Neural crest cell (in vitro differentiated cells): Measurements from ENCODE around the gene PLPPR1. TPM values are rescaled to one million over a fixed set of nuclear protein-coding genes. Genes with fewer than 3 reads are reported as not detected.
A peak's percentile ranks its signal among the peaks of the same experiment; 100 is the strongest.

ENCODE experiments used
- DNase-seq: peaks from one replicate; pipeline ENCODE4 v3.0.0; 2021; ENCODE audit warnings: low read depth, mixed read lengths, low spot score
- H3K27ac Mint-ChIP-seq: one replicate; pipeline ENCODE4 v1.8.0; 2021; ENCODE audit warnings: mild to moderate bottlenecking, mixed read lengths; ENCODE audit not compliant: unreplicated experiment
- H3K27me3 Mint-ChIP-seq: 2 replicates; pipeline ENCODE4 v1.8.0; 2021; ENCODE audit warnings: low read depth, mild to moderate bottlenecking, mixed read lengths
- H3K36me3 Mint-ChIP-seq: 2 replicates; pipeline ENCODE4 v1.8.0; 2021; ENCODE audit warnings: low read depth, mild to moderate bottlenecking, mixed read lengths
- H3K4me1 Mint-ChIP-seq: 2 replicates; pipeline ENCODE4 v1.8.0; 2021; ENCODE audit warnings: mixed read lengths
- H3K4me3 Mint-ChIP-seq: one replicate; pipeline ENCODE4 v1.8.0; 2021; ENCODE audit warnings: mild to moderate bottlenecking, mixed read lengths
- H3K9me3 Mint-ChIP-seq: 2 replicates; pipeline ENCODE4 v1.8.0; 2021; ENCODE audit warnings: mixed read lengths
- CTCF ChIP-seq: fragments of 200-600 bp; sonication (generic); conservative IDR thresholded peaks from 2 replicates; pipeline ENCODE4 v1.5.0; 2021; ENCODE audit warnings: antibody characterized with exemption, mild to moderate bottlenecking
- total RNA-seq: library from RNA; stranded (reverse); gene quantifications from 2 replicates; pipeline ENCODE4 v1.2.1, GENCODE V29; 2021

The PLPPR1 gene
- total RNA-seq, 1 donor from 2014 or later: 4.7 TPM

GRCh38 chr9:101005246-101005645 is 23.3 kb upstream of the PLPPR1 start:
- no peak for TF ChIP-seq CTCF
- H3K9me3 Mint-ChIP-seq: no peaks in the 10 kb centered on the region
- no peaks in the 10 kb centered on the region for H3K4me1 Mint-ChIP-seq
- no peaks in the 10 kb centered on the region for H3K27me3 Mint-ChIP-seq
- no peak for DNase-seq
- H3K27ac Mint-ChIP-seq: no peak overlapping the region
- no peak overlapping the region for H3K4me3 Mint-ChIP-seq
- peaks cover 2% of the 10 kb centered on the region for H3K36me3 Mint-ChIP-seq

- no peak for DNase-seq
- no peak for TF ChIP-seq CTCF
- H3K4me3 Mint-ChIP-seq: no peak overlapping the region
- H3K4me1 Mint-ChIP-seq: no peaks in the 10 kb centered on the region
- H3K36me3 Mint-ChIP-seq: no peaks in the 10 kb centered on the region
- H3K9me3 Mint-ChIP-seq: no peaks in the 10 kb centered on the region
- H3K27ac Mint-ChIP-seq: no peak overlapping the region
- H3K27me3 Mint-ChIP-seq: no peaks in the 10 kb centered on the region
These were observed 14.0 kb upstream of the PLPPR1 start for GRCh38 chr9:101014566-101014965.

- Mint-ChIP-seq H3K27ac (no peak overlapping the region), H3K27me3 (peaks cover 2% of the 10 kb centered on the region), H3K36me3 (no peaks in the 10 kb centered on the region), H3K4me1 (no peaks in the 10 kb centered on the region), H3K9me3 (no peaks in the 10 kb centered on the region), H3K4me3 (no peak overlapping the region)
- DNase-seq: no peak
- no peak for TF ChIP-seq CTCF
These were observed 10.1 kb upstream of the PLPPR1 start for GRCh38 chr9:101018467-101018866.

GRCh38 chr9:101022704-101023103 is 5.8 kb upstream of the PLPPR1 start:
- Mint-ChIP-seq H3K4me3 (no peak overlapping the region), H3K4me1 (peaks cover 19% of the 10 kb centered on the region), H3K36me3 (no peaks in the 10 kb centered on the region), H3K27ac (no peak overlapping the region), H3K27me3 (peaks cover 6% of the 10 kb centered on the region), H3K9me3 (no peaks in the 10 kb centered on the region)
- no peak for DNase-seq
- TF ChIP-seq CTCF: no peak

GRCh38 chr9:101025940-101026339 is 2.6 kb upstream of the PLPPR1 start:
- H3K9me3 Mint-ChIP-seq: no peaks in the 10 kb centered on the region
- no peak overlapping the region for H3K27ac Mint-ChIP-seq
- H3K36me3 Mint-ChIP-seq: no peaks in the 10 kb centered on the region
- H3K4me3 Mint-ChIP-seq: peak overlapping the region; percentile 9
- peaks cover 34% of the 10 kb centered on the region for H3K27me3 Mint-ChIP-seq
- peaks cover 35% of the 10 kb centered on the region for H3K4me1 Mint-ChIP-seq
- DNase-seq: no peak
- no peak for TF ChIP-seq CTCF

GRCh38 chr9:101026824-101027223 is 1.7 kb upstream of the PLPPR1 start:
- TF ChIP-seq CTCF: no peak
- Mint-ChIP-seq H3K4me3 (peak overlapping the region; percentile 96), H3K27ac (no peak overlapping the region), H3K36me3 (no peaks in the 10 kb centered on the region), H3K4me1 (peaks cover 35% of the 10 kb centered on the region), H3K9me3 (no peaks in the 10 kb centered on the region), H3K27me3 (peaks cover 41% of the 10 kb centered on the region)
- no peak for DNase-seq
